GM12865 (cell line): Measurements from ENCODE around the gene ERC2.

Source experiments
- DNase-seq: peaks from one replicate; pipeline ENCODE4 v3.0.0; 2010; ENCODE audit warnings: low read depth
- H3K4me3 ChIP-seq: 2 replicates; pipeline ENCODE4 v1.5.1; 2011; ENCODE audit warnings: mild to moderate bottlenecking, low read depth, low read length, control low read depth
- TF ChIP-seq, protein P1 (sequence below): IDR thresholded peaks from 2 replicates; pipeline ENCODE4 v1.5.1; 2011; ENCODE audit warnings: low read length, control low read depth, low read depth, inconsistent platforms; ENCODE audit not compliant: insufficient read depth; ENCODE audit errors: missing control alignments

The ERC2 gene

DNA sequence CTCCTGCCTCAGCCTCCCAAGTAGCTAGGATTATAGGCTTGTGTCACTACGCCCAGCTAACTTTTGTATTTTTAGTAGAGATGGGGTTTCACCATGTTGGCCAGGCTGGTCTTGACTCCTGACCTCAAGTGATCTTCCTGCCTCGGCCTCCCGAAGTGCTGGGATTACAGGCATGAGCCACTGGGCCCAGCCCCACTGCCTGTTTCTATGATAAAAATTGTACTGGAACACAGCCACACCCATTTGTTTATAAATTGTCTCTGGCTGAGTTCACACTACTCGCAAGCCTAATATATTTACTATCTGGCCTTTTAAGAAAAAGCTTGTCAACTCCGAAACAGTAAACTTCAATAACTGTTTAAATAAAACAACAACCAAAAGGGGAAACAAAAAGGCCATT lies 671.7 kb downstream of the ERC2 start:
- no peak overlapping the region for H3K4me3 ChIP-seq
- TF ChIP-seq, protein P1, sequence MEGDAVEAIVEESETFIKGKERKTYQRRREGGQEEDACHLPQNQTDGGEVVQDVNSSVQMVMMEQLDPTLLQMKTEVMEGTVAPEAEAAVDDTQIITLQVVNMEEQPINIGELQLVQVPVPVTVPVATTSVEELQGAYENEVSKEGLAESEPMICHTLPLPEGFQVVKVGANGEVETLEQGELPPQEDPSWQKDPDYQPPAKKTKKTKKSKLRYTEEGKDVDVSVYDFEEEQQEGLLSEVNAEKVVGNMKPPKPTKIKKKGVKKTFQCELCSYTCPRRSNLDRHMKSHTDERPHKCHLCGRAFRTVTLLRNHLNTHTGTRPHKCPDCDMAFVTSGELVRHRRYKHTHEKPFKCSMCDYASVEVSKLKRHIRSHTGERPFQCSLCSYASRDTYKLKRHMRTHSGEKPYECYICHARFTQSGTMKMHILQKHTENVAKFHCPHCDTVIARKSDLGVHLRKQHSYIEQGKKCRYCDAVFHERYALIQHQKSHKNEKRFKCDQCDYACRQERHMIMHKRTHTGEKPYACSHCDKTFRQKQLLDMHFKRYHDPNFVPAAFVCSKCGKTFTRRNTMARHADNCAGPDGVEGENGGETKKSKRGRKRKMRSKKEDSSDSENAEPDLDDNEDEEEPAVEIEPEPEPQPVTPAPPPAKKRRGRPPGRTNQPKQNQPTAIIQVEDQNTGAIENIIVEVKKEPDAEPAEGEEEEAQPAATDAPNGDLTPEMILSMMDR, result no peak
- DNase-seq, result no peak

DNA sequence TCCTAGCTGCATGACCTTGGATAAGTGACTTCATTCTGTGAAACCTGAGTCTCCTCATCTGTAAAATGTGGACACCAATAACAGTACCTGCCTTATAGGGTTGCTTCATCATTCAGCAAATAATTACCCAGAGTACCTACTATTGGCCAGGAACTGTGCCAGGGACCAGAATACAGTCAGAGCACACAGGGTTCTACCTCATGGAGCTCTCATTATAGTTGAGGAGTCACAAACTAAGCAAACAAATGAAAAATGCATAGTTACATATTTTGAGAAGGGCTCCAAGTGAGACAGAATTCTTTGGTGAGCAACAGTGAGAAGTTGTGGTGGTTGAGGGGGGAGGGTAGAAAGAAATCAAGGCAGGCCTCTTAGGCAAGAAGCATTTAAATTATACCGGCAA lies 672.5 kb downstream of the ERC2 start:
- H3K4me3 ChIP-seq, result no peak overlapping the region
- TF ChIP-seq, protein P1, result no peak
- no peak for DNase-seq

DNA sequence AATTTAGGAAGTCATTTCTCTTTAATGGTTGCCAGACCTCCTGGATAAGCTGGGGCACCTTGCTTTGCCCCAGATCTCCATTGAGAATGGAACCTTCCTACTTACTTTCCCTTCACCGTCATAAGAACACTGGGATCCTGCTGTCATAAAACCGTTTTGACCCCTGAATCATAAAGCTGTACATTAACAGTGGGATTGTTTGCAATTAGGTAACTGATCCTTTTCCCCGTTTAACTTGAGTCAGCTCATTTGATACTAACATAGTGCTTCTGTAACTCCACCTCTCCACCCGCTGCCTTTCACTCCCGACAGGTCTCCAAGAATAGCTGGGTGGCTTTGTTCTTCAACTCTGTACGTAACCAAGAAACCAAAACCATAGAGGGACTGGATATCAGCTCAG lies 673.0 kb downstream of the ERC2 start:
- H3K4me3 ChIP-seq, result no peak overlapping the region
- TF ChIP-seq, protein P1, result no peak
- DNase-seq, result no peak

DNA sequence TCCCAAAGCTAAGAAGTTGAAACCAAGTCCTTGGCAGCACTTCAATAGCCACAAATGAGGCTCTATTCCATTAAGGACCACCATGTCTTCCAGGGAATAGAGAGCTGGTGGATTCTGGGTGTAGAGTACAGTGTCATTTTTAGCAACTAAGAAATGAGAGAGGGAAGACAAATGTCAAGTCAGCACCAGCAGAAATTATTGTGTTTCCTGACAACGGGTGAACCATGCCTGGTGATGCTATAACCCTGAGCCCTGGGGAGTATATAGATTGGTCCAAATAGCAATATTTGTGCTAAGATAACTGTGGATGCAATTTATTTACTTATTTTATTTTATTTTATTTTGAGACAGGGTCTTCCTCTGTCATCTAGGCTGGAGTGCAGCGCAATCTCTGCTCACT lies 675.5 kb downstream of the ERC2 start:
- DNase-seq, result no peak
- H3K4me3 ChIP-seq, result no peak overlapping the region
- TF ChIP-seq, protein P1, result no peak

DNA sequence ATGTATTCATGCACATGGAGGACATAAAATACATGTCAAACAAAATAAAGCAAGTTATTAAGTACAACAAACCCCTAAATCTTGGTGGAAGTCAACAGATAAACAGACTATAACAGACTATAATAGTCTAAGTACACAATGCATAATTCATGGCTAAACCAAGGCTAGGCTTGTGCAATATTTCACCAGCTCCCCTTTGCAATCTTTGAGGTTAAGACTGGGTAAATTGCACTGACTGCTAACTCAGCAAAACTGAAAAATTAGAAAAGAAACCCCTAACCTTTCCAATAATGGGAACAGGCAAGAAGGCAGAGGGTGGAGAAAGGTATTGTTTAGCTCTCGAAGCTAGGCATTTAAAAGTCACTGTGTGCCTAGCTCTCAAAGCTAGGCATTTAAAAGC lies 676.3 kb downstream of the ERC2 start:
- TF ChIP-seq, protein P1, result no peak
- H3K4me3 ChIP-seq, result no peak overlapping the region
- DNase-seq, result no peak

DNA sequence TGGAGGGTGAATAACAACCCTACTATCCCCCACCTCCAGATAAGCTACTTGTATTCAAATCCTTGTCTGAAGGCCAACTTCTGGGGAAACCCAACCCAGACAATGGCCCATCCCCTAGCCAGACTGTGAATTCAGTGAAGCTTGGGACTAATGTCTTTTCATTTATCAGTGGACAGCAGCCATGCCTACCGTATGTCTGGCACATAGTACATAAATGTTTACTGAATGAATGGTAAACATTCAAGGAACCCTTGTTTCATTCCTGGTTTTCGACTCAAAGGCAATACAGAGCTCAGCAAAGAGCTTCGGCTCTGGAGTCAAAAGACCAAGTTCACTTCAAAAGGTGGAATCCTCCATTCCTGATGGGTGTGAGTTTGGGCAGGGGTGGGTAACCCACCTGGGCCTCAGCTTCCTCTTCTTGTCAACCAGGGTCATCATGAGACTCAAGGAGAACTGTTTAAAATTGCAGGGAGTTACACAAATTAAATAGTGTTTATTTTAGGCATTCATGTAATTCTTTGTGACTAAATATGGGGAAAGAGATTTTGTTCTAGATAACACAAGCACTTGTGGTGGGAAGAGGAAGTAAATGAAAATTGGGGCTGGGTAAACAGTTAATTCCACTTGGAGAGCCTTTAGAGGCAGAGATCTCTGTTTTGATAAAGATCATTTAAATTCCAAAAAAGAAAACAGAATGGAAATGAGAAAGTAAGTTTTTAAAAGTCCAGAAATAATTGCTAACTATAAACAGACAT lies 677.5 kb downstream of the ERC2 start:
- TF ChIP-seq, protein P1, result no peak
- no peak overlapping the region for H3K4me3 ChIP-seq
- no peak for DNase-seq

DNA sequence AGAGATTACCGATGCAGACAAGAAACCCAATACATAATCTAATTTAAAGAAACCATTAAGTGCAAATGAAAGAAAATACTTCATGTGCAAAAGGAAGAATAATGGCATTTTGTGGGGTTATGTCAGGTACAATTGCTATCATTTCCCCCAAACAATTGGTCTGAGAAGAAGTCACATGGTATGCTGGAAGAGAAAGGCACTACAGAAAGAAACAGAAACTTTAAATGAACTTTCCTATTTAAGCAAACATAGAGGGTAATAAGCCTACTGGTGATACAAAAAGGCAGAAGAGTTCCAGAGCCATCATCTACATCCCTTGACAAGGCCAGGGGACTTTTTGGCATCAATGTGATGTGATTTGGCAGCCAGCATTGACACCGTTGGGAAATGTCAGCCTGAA lies 678.8 kb downstream of the ERC2 start:
- no peak overlapping the region for H3K4me3 ChIP-seq
- DNase-seq, result no peak
- TF ChIP-seq, protein P1, result no peak
